Caco-2 (cell line): ENCODE data around the gene FGF1. TPM values are rescaled to one million over a fixed set of nuclear protein-coding genes. Genes with fewer than 3 reads are reported as not detected.

Source experiments
- BruUV-seq: library from RNA; stranded (reverse); fragments of 400-500 nt; replicated peaks from 2 replicates; lab custom pipeline; 2021; lab: Mats Ljungman, UMichigan
- CTCF ChIA-PET: fragments of 300-600 bp; sonication (Branson Sonifier 250); formaldehyde crosslinking; loops from one replicate; lab custom pipeline; 2022; ENCODE audit warnings: antibody characterized with exemption; lab: Charles Lee
- POLR2A ChIA-PET: fragments of 300-600 bp; sonication (Branson Sonifier 250); formaldehyde crosslinking; loops from one replicate; lab custom pipeline; 2022; ENCODE audit warnings: antibody characterized with exemption; lab: Charles Lee
- DNase-seq, 2 experiments: peaks; one replicate each; pipeline versions ENCODE4 v3.0.0 to v3.0.0-alpha.2; 2020 to 2022
- H3K27me3 ChIP-seq: replicated peaks from 2 replicates; pipeline ENCODE4 v1.6.0; 2011; ENCODE audit warnings: low read length; ENCODE audit not compliant: control insufficient read depth, insufficient read depth
- H3K36me3 ChIP-seq: 2 replicates; pipeline ENCODE4 v1.5.1; 2011; ENCODE audit warnings: low read length; ENCODE audit not compliant: control insufficient read depth, insufficient read depth
- H3K4me1 ChIP-seq: fragments of 250-450 bp; sonication (Bioruptor Pico); 2 replicates; pipeline ENCODE4 v1.5.1; 2020; ENCODE audit warnings: mild to moderate bottlenecking
- H3K4me3 ChIP-seq: 2 replicates; pipeline ENCODE4 v1.5.1; 2011; ENCODE audit warnings: low read depth, mild to moderate bottlenecking, control low read depth, low read length
- H3K9me3 ChIP-seq: fragments of 250-450 bp; sonication (Bioruptor Pico); 2 replicates; pipeline ENCODE4 v1.5.1; 2020; ENCODE audit warnings: mild to moderate bottlenecking, moderate library complexity
- H3K27ac Mint-ChIP-seq: one replicate; pipeline ENCODE4 v1.8.0; 2022; ENCODE audit warnings: mixed read lengths; ENCODE audit not compliant: unreplicated experiment
- H3K27me3 Mint-ChIP-seq: one replicate; pipeline ENCODE4 v1.8.0; 2022; ENCODE audit warnings: mixed read lengths; ENCODE audit not compliant: insufficient read depth, unreplicated experiment
- H3K36me3 Mint-ChIP-seq: one replicate; pipeline ENCODE4 v1.8.0; 2022; ENCODE audit warnings: mild to moderate bottlenecking, mixed read lengths; ENCODE audit not compliant: insufficient read depth, unreplicated experiment
- H3K4me1 Mint-ChIP-seq: one replicate; pipeline ENCODE4 v1.8.0; 2022; ENCODE audit warnings: low read depth, mixed read lengths; ENCODE audit not compliant: unreplicated experiment
- H3K4me3 Mint-ChIP-seq: one replicate; pipeline ENCODE4 v1.8.0; 2022; ENCODE audit warnings: mild to moderate bottlenecking, moderate library complexity, mixed read lengths; ENCODE audit not compliant: unreplicated experiment
- H3K9me3 Mint-ChIP-seq: one replicate; pipeline ENCODE4 v1.8.0; 2022; ENCODE audit warnings: mixed read lengths; ENCODE audit not compliant: unreplicated experiment
- intact Hi-C: fragments of 100-400 bp; cut with micrococcal nuclease; formaldehyde crosslinking; loops from one replicate; pipeline ENCODE4 v1.10.0; 2022; ENCODE audit not compliant: unreplicated experiment
- total RNA-seq: library from RNA; stranded (reverse); gene quantifications from 2 replicates; pipeline ENCODE4 v1.2.3, GENCODE V29; 2022
- TF ChIP-seq, protein P1 (sequence below), 2 experiments: fragments of 200-600 bp in 1 of 2; IDR thresholded peaks; 1 replicate in 1 of 2; 2 replicates in 1 of 2; pipeline versions ENCODE4 v1.5.1 to v1.8.0; 2011 to 2022; ENCODE audit warnings: antibody characterized with exemption in 1 of 2, control low read depth in 1 of 2, inconsistent platforms in 1 of 2, low read depth in 1 of 2, low read length in 1 of 2, mild to moderate bottlenecking in 1 of 2, moderate library complexity in 1 of 2; ENCODE audit not compliant: insufficient read depth in 1 of 2, severe bottlenecking in 1 of 2, unreplicated experiment in 1 of 2

The FGF1 gene
- total RNA-seq, 1 experiment from 2014 or later: not detected

DNA sequence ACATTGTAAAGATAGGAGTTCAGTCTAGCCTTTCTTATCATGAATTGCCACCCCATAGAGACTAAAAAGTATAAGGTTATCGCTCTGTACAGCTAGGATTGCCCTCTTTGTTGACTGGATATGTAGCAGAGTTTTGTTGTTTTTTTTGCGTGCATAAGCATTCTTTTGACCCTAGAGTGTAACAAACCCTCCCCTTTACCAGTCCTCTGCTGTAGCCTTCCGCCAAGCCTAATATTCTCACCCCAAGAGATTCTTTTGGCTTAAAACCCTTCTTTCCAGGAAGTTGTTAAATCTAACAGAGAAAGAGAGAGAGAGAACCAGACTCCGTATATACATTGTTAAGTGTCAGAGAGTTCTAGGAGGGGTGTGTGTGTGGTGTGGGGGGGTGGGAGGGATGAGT, 113.9 kb downstream of the FGF1 start:
- ChIA-PET CTCF (no interaction called here), POLR2A (no interaction called here)
- Histone ChIP-seq H3K4me1 (no peaks in the 10 kb centered on the region), H3K4me3 (no peak overlapping the region), H3K36me3 (no peaks in the 10 kb centered on the region), H3K9me3 (peaks cover 5% of the 10 kb centered on the region; the same call in 1 of the 2 replicates), H3K27me3 (no peaks in the 10 kb centered on the region)
- TF ChIP-seq, protein P1, sequence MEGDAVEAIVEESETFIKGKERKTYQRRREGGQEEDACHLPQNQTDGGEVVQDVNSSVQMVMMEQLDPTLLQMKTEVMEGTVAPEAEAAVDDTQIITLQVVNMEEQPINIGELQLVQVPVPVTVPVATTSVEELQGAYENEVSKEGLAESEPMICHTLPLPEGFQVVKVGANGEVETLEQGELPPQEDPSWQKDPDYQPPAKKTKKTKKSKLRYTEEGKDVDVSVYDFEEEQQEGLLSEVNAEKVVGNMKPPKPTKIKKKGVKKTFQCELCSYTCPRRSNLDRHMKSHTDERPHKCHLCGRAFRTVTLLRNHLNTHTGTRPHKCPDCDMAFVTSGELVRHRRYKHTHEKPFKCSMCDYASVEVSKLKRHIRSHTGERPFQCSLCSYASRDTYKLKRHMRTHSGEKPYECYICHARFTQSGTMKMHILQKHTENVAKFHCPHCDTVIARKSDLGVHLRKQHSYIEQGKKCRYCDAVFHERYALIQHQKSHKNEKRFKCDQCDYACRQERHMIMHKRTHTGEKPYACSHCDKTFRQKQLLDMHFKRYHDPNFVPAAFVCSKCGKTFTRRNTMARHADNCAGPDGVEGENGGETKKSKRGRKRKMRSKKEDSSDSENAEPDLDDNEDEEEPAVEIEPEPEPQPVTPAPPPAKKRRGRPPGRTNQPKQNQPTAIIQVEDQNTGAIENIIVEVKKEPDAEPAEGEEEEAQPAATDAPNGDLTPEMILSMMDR (IDR thresholded peaks at IDR 0.05; ENCODE audit: insufficient read depth in 1 of 2, low read depth in 1 of 2, low read length in 1 of 2, severe bottlenecking in 1 of 2, unreplicated experiment in 1 of 2): no peak
- H3K36me3 Mint-ChIP-seq: no peaks in the 10 kb centered on the region
- no peaks in the 10 kb centered on the region for H3K4me1 Mint-ChIP-seq
- no TSS peak for BruUV-seq
- intact Hi-C loops: no loop called here
- peaks cover 6% of the 10 kb centered on the region for H3K27me3 Mint-ChIP-seq
- no peak overlapping the region for H3K27ac Mint-ChIP-seq
- H3K4me3 Mint-ChIP-seq: no peak overlapping the region
- peaks cover 11% of the 10 kb centered on the region for H3K9me3 Mint-ChIP-seq
- no peak for DNase-seq

DNA sequence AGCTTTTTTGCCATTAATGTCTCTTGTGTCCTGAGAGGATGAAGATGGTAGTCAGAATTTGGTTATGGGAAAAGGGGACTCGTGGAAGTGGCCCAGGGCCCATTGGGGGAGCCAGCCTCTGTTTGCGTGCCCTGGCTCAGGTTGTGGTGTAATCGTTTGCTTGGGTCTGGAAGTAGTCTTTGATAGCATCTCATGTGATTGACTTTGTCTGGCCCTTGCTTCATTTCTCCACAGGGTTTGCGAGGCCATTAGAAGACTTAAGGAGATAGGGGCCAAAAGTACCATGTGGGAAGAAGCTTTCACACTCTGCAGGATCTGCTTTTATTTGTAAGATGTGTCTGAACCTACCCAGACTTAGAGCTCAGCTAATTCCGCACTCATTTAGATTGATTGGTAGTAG, 114.5 kb downstream of the FGF1 start:
- TF ChIP-seq, protein P1 (IDR thresholded peaks at IDR 0.05; ENCODE audit: insufficient read depth in 1 of 2, low read depth in 1 of 2, low read length in 1 of 2, severe bottlenecking in 1 of 2, unreplicated experiment in 1 of 2): no peak
- H3K27ac Mint-ChIP-seq: no peak overlapping the region
- no peaks in the 10 kb centered on the region for H3K36me3 Mint-ChIP-seq
- intact Hi-C loops: no loop called here
- Histone ChIP-seq H3K4me3 (no peak overlapping the region), H3K36me3 (no peaks in the 10 kb centered on the region), H3K4me1 (no peaks in the 10 kb centered on the region), H3K27me3 (no peaks in the 10 kb centered on the region), H3K9me3 (peaks cover 5% of the 10 kb centered on the region; the same call in 1 of the 2 replicates)
- no peak overlapping the region for H3K4me3 Mint-ChIP-seq
- no peak for DNase-seq
- ChIA-PET CTCF (no interaction called here), POLR2A (no interaction called here)
- BruUV-seq: no TSS peak
- H3K4me1 Mint-ChIP-seq: no peaks in the 10 kb centered on the region
- H3K27me3 Mint-ChIP-seq: peaks cover 6% of the 10 kb centered on the region
- H3K9me3 Mint-ChIP-seq: peaks cover 11% of the 10 kb centered on the region

DNA sequence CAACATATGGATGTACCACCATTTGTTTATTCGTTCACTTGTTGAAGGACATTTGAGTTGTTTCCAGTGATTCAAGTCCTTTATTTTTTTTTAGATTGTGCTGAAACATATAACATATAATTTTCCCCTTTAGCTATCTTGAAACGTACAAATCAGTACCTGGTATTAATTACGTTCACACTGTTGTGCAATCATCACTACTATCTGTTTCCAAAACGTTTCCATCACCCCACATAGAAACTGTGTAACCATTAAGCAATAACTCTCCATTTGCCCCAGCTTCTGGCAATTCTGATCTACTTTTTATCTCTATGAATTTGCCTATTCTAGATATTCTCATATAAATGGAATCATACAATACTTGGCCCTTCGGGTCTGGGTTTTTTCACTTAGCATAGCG, 116.0 kb downstream of the FGF1 start:
- intact Hi-C loops: no loop called here
- ChIA-PET CTCF (interaction anchor here (0.5 kb wide), 1 partner anchor 326 kb away, joined by 3 read pairs; no protein-coding TSS in a partner anchor), POLR2A (no interaction called here)
- H3K4me1 Mint-ChIP-seq: no peaks in the 10 kb centered on the region
- no TSS peak for BruUV-seq
- H3K36me3 ChIP-seq: no peaks in the 10 kb centered on the region
- H3K4me3 Mint-ChIP-seq: no peak overlapping the region
- no peaks in the 10 kb centered on the region for H3K27me3 ChIP-seq
- no peaks in the 10 kb centered on the region for H3K9me3 ChIP-seq
- no peak overlapping the region for H3K27ac Mint-ChIP-seq
- DNase-seq: no peak
- H3K4me1 ChIP-seq: no peaks in the 10 kb centered on the region
- H3K9me3 Mint-ChIP-seq: no peaks in the 10 kb centered on the region
- TF ChIP-seq, protein P1 (IDR thresholded peaks at IDR 0.05; ENCODE audit: insufficient read depth in 1 of 2, low read depth in 1 of 2, low read length in 1 of 2, severe bottlenecking in 1 of 2, unreplicated experiment in 1 of 2): no peak
- peaks cover under 1% of the 10 kb centered on the region for H3K27me3 Mint-ChIP-seq
- no peaks in the 10 kb centered on the region for H3K36me3 Mint-ChIP-seq
- no peak overlapping the region for H3K4me3 ChIP-seq
